HG02970 (cell line): Measurements from ENCODE around the gene ADGRF5.

Source experiments
- ATAC-seq: cut with Tn5 transposase; IDR thresholded peaks from one replicate; pipeline ENCODE4 v1.9.1; 2021; ENCODE audit warnings: mild to moderate bottlenecking, moderate library complexity, moderate number of reproducible peaks; ENCODE audit not compliant: unreplicated experiment, low FRiP score

The ADGRF5 gene

GRCh38 chr6:46921731-46922130, at the start of gene ADGRF5:
ADGRF5 (minus strand) TSS chr6:46921938; CDS start chr6:46906762, 15,176 bp downstream.
- ATAC-seq, result no peak

GRCh38 chr6:46969206-46969605, 47.5 kb upstream of the ADGRF5 start:
- no peak for ATAC-seq

GRCh38 chr6:46967826-46968349, 46.1 kb upstream of the ADGRF5 start:
- ATAC-seq, result no peak

- no peak for ATAC-seq
These were observed 43.2 kb upstream of the ADGRF5 start for GRCh38 chr6:46964716-46965519.

GRCh38 chr6:46963626-46964025, 41.9 kb upstream of the ADGRF5 start:
- no peak for ATAC-seq

GRCh38 chr6:46963039-46963438, 41.3 kb upstream of the ADGRF5 start:
- ATAC-seq, result no peak

GRCh38 chr6:46961711-46962110, 40.0 kb upstream of the ADGRF5 start:
- no peak for ATAC-seq

- ATAC-seq, result no peak
These were observed 39.5 kb upstream of the ADGRF5 start for GRCh38 chr6:46961232-46961631.

- ATAC-seq, result no peak
These were observed 37.7 kb upstream of the ADGRF5 start for GRCh38 chr6:46959419-46959818.

- no peak for ATAC-seq
These were observed 34.7 kb upstream of the ADGRF5 start for GRCh38 chr6:46956409-46956808.

GRCh38 chr6:46954837-46955451, 33.2 kb upstream of the ADGRF5 start:
- ATAC-seq, result no peak

GRCh38 chr6:46953921-46954320, 32.2 kb upstream of the ADGRF5 start:
- no peak for ATAC-seq

- ATAC-seq, result no peak
These were observed 28.0 kb upstream of the ADGRF5 start for GRCh38 chr6:46949632-46950280.

- no peak for ATAC-seq
These were observed 27.0 kb upstream of the ADGRF5 start for GRCh38 chr6:46948699-46949098.

GRCh38 chr6:46947497-46947896, 25.8 kb upstream of the ADGRF5 start:
- ATAC-seq, result no peak

GRCh38 chr6:46940433-46941226, 18.9 kb upstream of the ADGRF5 start:
- ATAC-seq, result no peak

GRCh38 chr6:46937642-46938041, 15.9 kb upstream of the ADGRF5 start:
- ATAC-seq, result no peak

- no peak for ATAC-seq
These were observed 13.9 kb upstream of the ADGRF5 start for GRCh38 chr6:46935687-46936086.

- ATAC-seq, result no peak
These were observed 12.0 kb upstream of the ADGRF5 start for GRCh38 chr6:46933751-46934150.

- ATAC-seq, result no peak
These were observed 11.0 kb upstream of the ADGRF5 start for GRCh38 chr6:46932526-46933319.
